Lower leg skin (tissue), 4 donors: ENCODE results near the gene PRKCZ. TPM values are rescaled to one million over a fixed set of nuclear protein-coding genes. Genes with fewer than 3 reads are reported as not detected.
A peak's percentile ranks its signal among the peaks of the same experiment; 100 is the strongest.

Experiments used
- DNase-seq, 2 donors: peaks; one replicate each; pipeline ENCODE4 v3.0.0-alpha.2; 2019; ENCODE audit warnings: low spot score in 2 of 2
- H3K4me3 ChIP-seq: fragments of 200-600 bp; sonication (generic); 2 replicates; pipeline ENCODE4 v1.5.1; 2017; ENCODE audit warnings: mild to moderate bottlenecking, low read depth; ENCODE audit not compliant: poor library complexity, severe bottlenecking
- POLR2A ChIP-seq, 2 donors: fragments of 450-650 bp; IDR thresholded peaks; one replicate each; pipeline ENCODE4 v1.6.1; 2016 to 2017; ENCODE audit warnings: antibody characterized with exemption in 2 of 2, mild to moderate bottlenecking in 1 of 2, moderate library complexity in 1 of 2
- WGBS, 2 donors: methylation state at CpG; one replicate each; pipeline ENCODE4 v1.1.5; 2018; 5-methylcytosine and 5-hydroxymethylcytosine counted together
- intact Hi-C: fragments of 100-400 bp; cut with DNase I; formaldehyde crosslinking; loops from one replicate; pipeline ENCODE4 v1.15.0; 2023; ENCODE audit warnings: low total_unique reads
- total RNA-seq, 4 donors: library from RNA; depleted of rRNA; stranded (reverse); fragments of >200 nt; gene quantifications; one replicate each; pipeline ENCODE4 v1.1.0, GENCODE V29; 2016
- TF ChIP-seq, protein P1 (sequence below), 3 donors: fragments of 450-650 bp; IDR thresholded peaks; one replicate each; pipeline ENCODE4 v1.5.1; 2016; ENCODE audit warnings: antibody characterized with exemption in 3 of 3, mild to moderate bottlenecking in 3 of 3, moderate library complexity in 2 of 3

Gene PRKCZ
- total RNA-seq, 4 donors from 2014 or later = 25.9 to 32.2 (median 26.8) TPM

DNA sequence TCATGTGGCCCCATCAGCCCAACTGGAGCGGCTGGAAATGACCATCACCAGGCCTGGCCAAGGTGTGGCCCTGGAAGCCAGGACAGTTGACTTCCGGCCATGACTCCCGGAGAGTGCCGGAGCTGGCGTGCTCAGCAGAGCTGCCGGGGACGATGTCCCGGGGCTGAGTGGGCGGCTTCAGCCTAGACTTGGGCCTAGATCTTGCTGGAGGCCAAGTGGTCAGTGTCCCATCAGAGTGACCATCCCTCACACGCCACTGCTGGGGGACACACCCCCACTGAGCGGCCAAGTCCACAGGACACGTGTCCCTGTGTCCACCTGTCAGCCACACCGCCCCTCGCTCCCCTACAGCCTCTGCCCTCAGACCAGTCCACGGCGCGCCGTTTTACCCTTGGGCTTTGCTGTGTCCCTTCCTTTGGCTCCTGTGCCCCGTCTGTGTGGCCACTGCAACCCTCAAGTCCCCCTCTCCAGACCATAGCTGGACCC lies 140.3 kb downstream of the PRKCZ start:
- intact Hi-C loops = loop anchor here (10.0 kb wide), 1 partner anchor 124 kb away; no protein-coding TSS in a partner anchor

DNA sequence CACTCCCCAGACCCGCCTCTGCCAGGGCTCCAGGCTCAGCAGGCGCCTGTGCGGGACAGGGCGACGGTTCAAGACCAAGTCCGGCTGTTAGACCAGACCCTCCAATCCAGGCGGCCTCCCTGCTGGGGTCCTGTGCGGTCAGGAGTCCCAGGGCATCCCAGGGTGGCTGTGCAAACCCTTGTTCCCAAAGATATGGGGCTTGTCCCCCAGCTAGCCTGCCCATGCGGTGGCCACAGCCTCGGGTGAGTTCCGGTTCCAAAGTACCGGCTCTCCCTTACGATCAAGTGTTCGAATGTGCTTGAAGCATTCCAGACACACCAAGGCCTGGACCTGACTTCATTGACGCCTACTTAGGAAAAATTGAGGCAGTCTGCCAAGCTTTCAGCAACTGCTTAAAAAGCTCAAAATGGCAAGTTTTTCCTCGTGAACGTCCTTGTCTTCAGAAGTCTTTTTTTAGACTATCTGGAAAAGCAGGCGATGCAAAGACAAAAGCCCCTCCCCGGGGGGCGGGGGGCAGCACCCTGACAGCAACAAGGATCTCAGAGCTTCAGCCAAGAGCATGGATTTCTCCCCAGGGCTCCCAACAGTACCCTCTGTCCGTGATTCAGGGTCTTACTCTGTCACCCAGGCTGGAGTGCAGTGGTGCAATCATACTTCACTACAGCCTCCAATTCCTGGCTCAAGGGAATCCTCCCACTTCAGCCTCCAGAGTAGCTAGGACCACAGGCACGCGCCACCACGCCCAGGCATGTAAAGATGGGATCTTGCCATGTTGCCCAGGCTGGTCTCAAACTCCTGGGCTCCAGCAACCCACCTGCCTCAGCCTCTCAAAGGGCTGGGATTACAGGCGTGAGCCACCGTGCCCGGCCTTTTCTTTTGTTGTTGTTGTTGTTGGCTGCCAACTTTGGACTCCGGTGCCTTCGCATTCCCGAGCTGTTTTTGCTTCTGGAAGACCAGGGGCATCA lies 142.1 kb downstream of the PRKCZ start:
- TF ChIP-seq, protein P1, sequence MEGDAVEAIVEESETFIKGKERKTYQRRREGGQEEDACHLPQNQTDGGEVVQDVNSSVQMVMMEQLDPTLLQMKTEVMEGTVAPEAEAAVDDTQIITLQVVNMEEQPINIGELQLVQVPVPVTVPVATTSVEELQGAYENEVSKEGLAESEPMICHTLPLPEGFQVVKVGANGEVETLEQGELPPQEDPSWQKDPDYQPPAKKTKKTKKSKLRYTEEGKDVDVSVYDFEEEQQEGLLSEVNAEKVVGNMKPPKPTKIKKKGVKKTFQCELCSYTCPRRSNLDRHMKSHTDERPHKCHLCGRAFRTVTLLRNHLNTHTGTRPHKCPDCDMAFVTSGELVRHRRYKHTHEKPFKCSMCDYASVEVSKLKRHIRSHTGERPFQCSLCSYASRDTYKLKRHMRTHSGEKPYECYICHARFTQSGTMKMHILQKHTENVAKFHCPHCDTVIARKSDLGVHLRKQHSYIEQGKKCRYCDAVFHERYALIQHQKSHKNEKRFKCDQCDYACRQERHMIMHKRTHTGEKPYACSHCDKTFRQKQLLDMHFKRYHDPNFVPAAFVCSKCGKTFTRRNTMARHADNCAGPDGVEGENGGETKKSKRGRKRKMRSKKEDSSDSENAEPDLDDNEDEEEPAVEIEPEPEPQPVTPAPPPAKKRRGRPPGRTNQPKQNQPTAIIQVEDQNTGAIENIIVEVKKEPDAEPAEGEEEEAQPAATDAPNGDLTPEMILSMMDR (IDR thresholded peaks at IDR 0.05) = no peak
- TF ChIP-seq POLR2A (IDR thresholded peaks at IDR 0.05) = no peak
- no peak for DNase-seq
- intact Hi-C loops = loop anchor here (10.0 kb wide), 1 partner anchor 122 kb away; no protein-coding TSS in a partner anchor
- 56 to 59% methylated on average over 21 to 27 of the region's 30 CpGs for WGBS, 2 donors
- no peak overlapping the region for H3K4me3 ChIP-seq

More for the DNA sequence above, 140.3 kb downstream of the PRKCZ start:
- DNase-seq = no peak
- TF ChIP-seq POLR2A (IDR thresholded peaks at IDR 0.05) = no peak
- TF ChIP-seq, protein P1 (IDR thresholded peaks at IDR 0.05) = no peak
- WGBS, 2 donors = 75 to 82% methylated on average over 15 to 17 of the region's 19 CpGs
- H3K4me3 ChIP-seq = no peak overlapping the region

DNA sequence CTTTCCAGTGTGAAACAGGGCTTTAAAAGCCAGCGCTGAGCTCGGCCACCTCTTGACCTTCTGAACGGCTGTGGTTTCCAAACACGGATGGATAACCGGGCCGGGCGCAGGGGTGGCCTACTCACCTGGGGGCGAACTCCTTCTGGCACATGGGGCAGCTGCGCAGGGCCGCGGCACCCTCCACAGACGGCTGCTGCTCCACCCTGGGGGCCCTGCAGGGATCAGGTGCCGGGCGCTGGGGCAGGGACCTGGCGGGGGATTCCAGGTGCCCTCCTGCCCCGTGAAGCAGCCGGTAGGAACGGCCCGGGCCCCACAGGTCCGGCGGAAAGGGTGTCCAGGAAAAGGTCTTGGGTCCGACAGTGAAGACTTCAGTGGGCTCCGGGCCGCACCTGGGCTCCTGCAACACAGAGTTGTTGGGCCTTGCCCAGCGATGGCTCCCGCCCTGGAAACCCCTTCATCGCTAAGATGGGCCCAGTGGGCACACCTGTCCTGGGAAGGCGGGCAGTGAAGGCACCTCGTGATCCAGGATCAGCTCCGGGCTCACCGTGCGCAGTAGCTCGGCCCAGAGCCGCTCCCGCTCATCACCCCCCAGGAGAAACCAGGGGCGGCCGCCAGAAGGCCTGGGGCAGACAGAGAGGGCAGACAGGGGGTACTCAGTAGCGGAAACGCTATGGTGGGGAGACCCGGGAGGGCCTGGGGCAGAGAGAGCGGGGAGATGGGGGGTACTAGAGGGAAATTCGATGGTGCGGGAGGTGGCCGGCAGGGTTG lies 143.5 kb downstream of the PRKCZ start:
- WGBS, 2 donors = 39 to 53% methylated on average over 20 to 44 of the region's 44 CpGs
- TF ChIP-seq, protein P1 (IDR thresholded peaks at IDR 0.05) = no peak
- TF ChIP-seq POLR2A (IDR thresholded peaks at IDR 0.05) = no peak
- intact Hi-C loops = loop anchor here (10.0 kb wide), 1 partner anchor 121 kb away; no protein-coding TSS in a partner anchor
- no peak overlapping the region for H3K4me3 ChIP-seq
- DNase-seq = no peak

DNA sequence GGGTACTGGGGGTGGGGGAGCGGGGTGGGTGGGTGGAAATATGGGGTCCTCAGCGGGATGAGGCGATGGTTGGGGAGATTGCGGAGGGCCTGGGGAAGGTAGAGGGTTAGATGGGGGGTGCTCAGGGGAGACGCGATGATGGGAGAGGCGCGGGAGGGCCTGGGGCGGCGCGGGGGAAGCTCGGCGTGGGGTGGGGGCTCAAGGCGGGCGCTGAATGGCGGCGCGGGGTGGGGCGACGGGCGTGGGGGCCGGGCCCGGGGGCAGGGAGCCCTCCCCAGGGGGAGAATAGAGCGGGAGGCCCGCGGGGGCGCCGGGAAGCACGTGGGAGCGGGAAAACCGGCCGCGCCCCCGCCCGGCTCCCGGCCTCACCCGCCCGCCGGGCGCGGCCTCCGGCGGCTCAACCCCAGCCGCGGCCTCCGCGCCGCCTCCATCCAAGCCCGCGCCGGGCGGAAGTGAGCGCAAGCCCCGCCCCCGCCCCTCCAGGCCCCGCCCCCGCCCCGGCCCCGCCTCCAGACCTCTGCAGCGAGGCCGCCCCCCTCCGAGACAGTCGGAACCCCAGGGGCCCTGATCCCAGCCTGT lies 144.2 kb downstream of the PRKCZ start, which contains the start of gene FAAP20:
Gene FAAP20, minus strand, starts transcription at position 454 of the 579 bp plus-strand sequence. Its CDS starts 23 bp downstream, at position 431.
- DNase-seq = peak in 1 of 2 donors; percentile 93
- 3% methylated on average over 23 to 37 of the region's 63 CpGs for WGBS, 2 donors
- intact Hi-C loops = loop anchor here (10.0 kb wide), 1 partner anchor 120 kb away; no protein-coding TSS in a partner anchor
- TF ChIP-seq POLR2A (IDR thresholded peaks at IDR 0.05) = no peak
- TF ChIP-seq, protein P1 (IDR thresholded peaks at IDR 0.05) = no peak
- H3K4me3 ChIP-seq = peak within 1 kb of the TSS; percentile 28
